Hepatic stellate cell (primary cell): ENCODE measurements around the gene CHRNA3.
A peak's percentile ranks its signal among the peaks of the same experiment; 100 is the strongest.
"Not testable (repeated sequence)": the region's sequence is repeated elsewhere in the genome, so short reads cannot be mapped to it uniquely, and the experiment has no call there.

Experiments used
- DNase-seq: peaks from one replicate; pipeline ENCODE4 v3.0.0; 2011; ENCODE audit warnings: low spot score

CHRNA3 gene

DNA sequence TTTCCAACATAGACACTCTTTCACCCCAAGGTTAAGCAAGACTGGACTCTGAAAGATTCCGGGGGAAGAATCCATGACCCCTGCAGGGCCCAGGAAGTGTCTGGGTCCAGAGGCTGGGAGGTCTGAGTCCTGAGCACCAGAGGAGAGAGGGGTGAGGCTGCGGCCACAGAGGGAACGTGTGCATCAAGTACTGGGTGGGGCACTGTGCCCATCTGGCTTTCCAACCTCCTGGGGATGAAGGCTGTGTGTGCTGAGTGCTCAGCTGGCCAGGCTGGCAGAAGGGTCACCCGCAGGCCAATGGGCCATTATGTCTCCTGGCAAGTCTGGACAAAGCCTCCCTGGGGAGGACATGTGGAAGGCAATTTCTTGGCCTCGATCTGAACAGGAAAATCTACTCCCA lies 3.3 kb downstream of the CHRNA3 start:
- DNase-seq = no peak

DNA sequence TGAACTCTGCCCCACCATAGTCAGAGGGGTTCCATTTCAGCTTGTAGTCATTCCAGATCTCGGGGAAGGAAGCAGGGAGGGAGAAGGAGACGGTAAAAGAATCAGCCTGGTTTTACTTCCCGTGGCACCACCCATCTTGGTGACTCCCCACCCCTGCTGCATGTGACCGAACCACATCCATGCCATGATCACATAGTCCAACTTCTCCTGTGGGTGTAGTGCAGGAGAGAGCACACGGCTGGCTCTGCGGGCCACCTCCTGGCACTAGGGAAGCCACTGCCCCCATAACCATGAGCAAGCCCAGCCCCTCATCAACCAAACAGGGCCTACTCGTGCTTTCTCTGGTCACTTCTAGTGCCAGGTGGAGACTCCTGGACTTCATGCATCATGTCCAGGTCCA lies 3.7 kb downstream of the CHRNA3 start:
- DNase-seq = no peak

GRCh38 chr15:78616506-78616905 lies 4.3 kb downstream of the CHRNA3 start:
- no peak for DNase-seq

DNA sequence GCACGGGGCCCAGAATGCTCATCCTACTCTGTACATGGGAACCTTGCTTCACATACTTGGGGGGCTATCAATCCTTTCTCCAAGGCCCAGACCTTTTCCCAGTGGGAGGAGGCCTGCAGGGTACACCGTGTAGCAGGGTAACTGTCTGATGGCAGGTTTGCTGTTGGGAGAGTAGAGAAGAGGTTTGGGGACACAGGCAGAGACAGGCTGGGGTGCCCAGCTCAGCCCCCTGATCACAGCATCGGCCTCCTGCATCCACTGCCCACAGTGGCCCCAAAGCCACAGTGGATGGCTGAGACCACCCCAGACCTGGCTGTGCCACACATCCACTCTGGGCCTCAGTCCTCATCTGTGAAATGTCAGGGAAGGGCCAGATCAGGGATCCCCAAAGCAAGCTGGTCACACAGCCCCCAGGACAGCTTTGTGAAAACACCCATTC lies 5.6 kb downstream of the CHRNA3 start:
- DNase-seq = no peak

GRCh38 chr15:78614021-78614420 lies 6.8 kb downstream of the CHRNA3 start:
- no peak for DNase-seq

DNA sequence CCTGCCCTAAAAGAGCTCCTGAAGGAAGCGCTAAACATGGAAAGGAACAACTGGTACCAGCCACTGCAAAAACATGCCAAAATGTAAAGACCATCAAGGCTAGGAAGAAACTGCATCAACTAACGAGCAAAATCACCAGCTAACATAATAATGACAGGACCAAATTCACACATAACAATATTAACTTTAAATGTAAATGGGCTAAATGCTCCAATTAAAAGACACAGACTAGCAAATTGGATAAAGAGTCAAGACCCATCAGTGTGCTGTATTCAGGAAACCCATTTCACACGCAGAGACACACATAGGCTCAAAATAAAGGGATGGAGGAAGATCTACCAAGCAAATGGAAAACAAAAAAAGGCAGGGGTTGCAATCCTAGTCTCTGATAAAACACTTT lies 11.2 kb downstream of the CHRNA3 start:
- DNase-seq = not testable (repeated sequence)

GRCh38 chr15:78605680-78606079 lies 15.1 kb downstream of the CHRNA3 start:
- no peak for DNase-seq

- no peak for DNase-seq
Observed at GRCh38 chr15:78605201-78605600, 15.6 kb downstream of the CHRNA3 start.

DNA sequence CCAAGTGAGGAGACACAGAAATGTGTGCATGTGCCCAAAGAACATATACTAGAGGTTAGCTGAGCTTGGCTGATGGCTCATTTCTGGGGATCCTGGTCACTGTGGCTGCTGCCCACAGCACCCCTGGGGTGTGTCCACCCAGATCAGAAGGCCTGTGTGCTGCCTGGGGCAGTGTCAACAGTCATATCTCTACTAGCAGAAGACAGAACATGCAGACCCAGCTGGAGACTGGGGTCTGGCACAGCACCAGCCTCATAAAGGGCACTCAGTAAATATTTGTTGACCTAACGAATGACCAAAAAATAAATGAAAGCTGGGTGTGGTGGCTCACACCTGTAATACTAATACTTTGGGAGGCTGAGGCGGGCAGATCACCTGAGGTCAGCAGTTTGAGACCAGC lies 16.4 kb downstream of the CHRNA3 start:
- DNase-seq = no peak

GRCh38 chr15:78603467-78603866 lies 17.3 kb downstream of the CHRNA3 start:
- DNase-seq = no peak

- no peak for DNase-seq
Observed at GRCh38 chr15:78599189-78599588, 21.6 kb downstream of the CHRNA3 start.

DNA sequence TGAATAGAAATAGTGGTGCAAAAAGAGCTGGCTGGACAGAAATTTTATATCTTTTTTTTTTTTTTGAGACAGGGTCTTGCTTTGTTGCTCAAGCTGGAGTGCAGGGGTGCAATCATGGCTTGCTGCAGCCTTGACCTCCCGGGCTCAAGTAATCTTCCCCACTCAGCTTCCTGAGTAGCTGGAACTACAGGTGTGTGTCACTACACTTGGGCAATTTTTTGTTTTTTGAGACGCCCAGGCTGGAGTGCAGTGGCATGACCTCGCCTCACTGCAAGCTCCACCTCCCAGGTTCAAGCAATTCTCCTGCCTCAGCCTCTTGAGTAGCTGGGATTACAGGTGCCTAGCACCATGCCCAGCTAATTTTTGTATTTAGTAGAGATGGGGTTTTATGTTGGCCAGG lies 22.4 kb downstream of the CHRNA3 start:
- no peak for DNase-seq

DNA sequence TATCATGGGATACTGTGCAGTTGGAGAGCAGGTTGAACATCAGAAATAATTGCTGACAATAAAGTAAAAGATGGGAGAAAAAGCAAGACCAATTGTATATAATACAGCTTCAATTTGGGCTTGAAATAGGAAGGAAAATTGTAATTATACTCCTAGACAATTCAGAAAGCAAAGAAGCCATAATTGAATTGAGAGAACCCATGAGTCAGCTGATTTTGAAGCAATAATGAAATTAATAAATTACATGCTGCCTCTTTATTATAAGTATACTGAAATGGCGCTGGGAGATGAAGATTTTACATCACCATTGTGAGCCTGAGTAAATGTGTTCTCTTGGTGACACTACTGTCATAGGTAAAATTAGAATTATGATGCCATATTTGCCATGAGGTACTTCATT lies 23.2 kb downstream of the CHRNA3 start:
- no peak for DNase-seq

DNA sequence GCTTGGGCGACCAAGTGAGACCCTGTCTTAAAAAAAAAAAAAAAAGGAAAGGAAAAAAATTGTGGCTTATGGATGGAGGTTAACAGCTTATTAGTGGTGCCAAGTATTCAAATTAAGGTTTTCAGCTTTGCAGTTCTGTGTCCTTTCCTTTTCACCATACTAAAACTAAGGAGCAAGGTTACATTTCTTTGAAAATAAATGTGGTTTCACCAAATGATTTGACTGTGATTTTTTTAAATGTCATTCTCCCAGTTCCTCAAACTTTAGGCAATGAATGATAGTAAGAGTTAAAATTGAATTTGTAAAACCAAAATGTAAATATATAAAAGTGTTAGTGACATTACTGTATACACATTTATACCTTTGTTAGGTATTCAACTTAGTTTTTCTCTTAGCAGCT lies 45.9 kb downstream of the CHRNA3 start:
- DNase-seq = no peak

DNA sequence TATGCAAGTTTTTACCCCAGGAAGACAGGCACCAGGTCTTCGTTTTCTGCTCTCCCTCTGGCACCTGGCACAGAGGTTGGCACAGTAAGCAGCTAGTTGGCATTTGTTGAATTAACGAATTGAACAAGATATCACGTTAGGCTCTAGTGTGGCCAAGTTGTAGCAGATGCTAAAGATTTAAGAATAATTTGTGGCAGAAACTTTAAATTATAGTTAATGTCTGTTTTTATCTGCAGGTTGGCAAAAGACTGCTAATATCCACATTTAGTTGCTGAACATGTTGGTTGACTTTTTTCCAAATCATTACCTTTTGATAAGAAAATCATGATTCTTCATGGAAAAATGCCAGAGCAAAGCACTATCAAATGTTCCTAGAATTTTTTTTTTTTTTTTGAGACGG lies 47.4 kb downstream of the CHRNA3 start:
- no peak for DNase-seq

- no peak for DNase-seq
Observed at GRCh38 chr15:78571382-78571781, 49.4 kb downstream of the CHRNA3 start.

DNA sequence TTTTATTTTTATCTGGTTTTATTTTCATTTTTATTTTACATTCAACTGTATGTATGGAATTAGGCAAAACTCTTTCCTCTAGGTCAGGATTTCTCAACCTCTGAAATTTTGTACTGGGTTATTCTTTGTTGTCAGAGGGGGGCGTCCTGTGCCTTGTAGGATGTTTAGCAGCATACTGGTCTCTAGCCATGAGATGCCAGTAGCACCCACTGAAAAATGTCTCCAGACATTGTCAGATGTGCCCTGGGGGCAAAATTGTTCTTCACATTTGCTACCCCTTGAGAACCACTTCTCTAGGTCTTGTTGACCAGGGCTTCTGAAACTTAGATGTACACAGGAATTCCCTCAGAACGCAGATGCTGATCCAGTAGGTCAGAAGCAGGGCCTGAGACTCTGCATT lies 50.1 kb downstream of the CHRNA3 start:
- DNase-seq = no peak

DNA sequence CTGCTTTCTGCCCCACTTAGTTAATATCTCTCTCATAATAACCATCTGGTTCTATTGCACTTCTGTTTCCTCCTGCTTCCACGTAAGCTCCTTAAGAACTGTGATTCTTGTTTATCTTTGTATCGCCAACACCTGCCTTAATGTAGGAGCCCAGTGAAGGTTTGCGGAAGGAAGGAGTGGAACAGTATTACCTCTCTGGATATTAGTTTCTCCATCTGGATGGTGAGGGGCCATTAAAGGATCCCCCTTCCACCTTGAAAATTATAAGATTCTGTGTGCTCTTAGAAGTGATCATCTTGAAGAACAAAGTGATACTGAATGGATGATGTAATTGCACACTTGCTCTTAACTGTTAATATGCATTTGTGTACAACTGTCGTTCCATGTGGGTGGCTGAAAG lies 53.3 kb downstream of the CHRNA3 start:
- no peak for DNase-seq

DNA sequence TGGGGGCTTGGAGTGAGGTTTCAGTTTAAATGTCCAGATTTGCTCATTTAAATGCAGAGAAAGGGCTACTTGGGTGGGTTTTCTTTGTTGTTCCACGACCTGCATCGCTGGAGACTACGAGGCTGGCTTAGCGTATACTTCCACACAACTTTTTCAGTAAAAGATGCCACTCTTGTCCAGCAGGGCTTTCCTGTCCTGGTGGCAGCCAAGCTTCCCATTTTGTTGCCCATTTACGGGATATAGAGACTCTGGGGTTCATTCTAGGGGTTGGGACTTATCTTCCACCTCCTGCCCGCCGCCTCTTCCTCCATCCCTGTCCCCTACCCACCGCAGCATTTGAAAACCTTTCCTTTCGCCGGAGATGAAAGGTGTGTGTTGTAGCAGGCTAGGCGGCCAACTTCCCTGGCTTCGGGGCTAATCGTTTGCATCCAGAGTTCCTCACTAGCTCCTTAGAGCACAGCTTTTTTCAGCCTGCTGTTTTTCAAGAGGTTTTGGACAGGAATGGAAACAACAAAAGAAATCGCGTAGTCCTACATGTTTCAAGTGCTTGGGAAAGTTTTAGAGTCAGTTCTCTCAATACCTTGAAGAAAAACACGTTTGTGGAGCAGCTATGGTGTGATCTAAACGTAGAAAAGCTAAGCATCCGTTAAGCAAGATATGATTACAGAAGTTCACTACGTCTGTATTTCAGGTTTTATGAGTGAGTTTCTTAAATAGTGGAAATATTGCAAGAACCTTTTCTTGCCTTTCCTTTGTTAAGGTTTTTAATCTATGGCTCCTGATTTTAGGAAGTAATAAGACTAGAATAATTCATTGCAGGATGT lies 54.6 kb downstream of the CHRNA3 start:
- peak; percentile 30 for DNase-seq

DNA sequence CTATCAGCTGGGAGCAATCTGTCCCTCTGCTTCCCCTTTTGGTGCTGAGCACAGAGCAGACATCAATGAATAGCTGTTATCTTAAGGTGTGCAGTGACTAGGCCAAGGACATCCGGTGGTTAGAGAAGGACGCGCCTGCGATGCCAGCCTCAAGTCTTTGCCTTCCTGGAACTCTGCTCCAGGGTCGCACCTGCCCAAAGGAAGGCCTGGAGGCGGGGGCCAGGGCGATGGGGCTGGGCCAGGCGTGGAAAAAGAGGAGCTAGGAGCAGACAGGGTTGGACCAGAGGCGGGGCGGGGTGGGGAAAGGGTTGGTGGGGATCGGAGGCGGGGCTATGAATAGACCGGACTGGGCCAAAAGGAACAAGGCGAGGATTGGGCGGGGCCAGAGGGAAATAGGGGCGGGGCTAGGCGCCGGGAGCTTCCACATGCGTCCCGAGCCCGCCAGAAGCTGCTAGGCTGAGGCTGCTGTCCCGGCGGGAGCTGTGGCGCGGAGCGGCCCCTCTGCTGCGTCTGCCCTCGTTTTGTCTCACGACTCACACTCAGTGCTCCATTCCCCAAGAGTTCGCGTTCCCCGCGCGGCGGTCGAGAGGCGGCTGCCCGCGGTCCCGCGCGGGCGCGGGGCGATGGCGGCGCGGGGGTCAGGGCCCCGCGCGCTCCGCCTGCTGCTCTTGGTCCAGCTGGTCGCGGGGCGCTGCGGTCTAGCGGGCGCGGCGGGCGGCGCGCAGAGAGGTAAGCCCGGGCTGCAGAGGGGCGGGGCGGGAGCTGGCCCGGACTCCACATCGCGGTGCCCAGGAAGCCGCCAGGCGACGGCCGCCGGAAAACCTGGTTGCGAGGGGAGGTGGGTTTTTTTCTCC lies 55.5 kb downstream of the CHRNA3 start, which contains the start of gene CHRNA5:
Gene CHRNA5 (plus strand): TSS at position 424 of the 854 bp plus-strand sequence. CDS start 200 bp downstream, at position 624.
- DNase-seq = peak; percentile 52

DNA sequence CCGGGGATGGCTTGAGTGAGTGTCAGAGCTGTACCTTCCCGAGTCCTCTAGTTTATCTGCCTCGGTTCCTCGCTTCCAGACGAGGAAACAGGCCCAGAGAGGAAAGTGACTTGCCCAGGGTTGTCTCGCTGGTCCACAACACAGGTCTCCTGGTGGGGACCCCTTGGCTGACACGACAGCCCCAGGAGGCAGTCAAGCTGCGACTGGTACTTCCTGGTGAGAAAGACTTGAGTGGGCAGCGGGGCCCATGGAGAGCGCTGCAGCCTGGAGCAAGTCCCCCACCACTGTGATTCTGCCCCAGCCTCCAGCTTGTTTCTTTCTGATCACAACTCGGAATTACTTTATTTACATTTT lies 56.1 kb downstream of the CHRNA3 start:
- no peak for DNase-seq

GRCh38 chr15:78563092-78563491 lies 57.7 kb downstream of the CHRNA3 start:
- no peak for DNase-seq

- no peak for DNase-seq
Observed at GRCh38 chr15:78561490-78561889, 59.3 kb downstream of the CHRNA3 start.
